DMS53 treated with DMSO at 0.1 percent for 48 hours (cell line): ENCODE measurements around the gene VPS18.
"Not testable (repeated sequence)": the region's sequence is repeated elsewhere in the genome, so short reads cannot be mapped to it uniquely, and the experiment has no call there.

Experiments used
- DNase-seq: peaks from one replicate; lab custom pipeline; 2025; ENCODE audit not compliant: unreplicated experiment; lab: John Stamatoyannopoulos, UW

VPS18 gene

GRCh38 chr15:40893733-40894680 lies at the start of gene VPS18:
Gene VPS18 (plus strand): TSS chr15:40894450. CDS start chr15:40894769, 319 bp downstream.
- DNase-seq = peak; percentile 86

- no peak for DNase-seq
These were observed 49.6 kb upstream of the VPS18 start for GRCh38 chr15:40844696-40845030.

GRCh38 chr15:40845036-40845435 lies 49.2 kb upstream of the VPS18 start:
- DNase-seq = no peak

GRCh38 chr15:40845511-40846284 lies 48.6 kb upstream of the VPS18 start:
- DNase-seq = peak; percentile 88

GRCh38 chr15:40846841-40847222 lies 47.4 kb upstream of the VPS18 start:
- DNase-seq = no peak

- no peak for DNase-seq
These were observed 46.9 kb upstream of the VPS18 start for GRCh38 chr15:40847223-40847961.

GRCh38 chr15:40850576-40851112 lies 43.6 kb upstream of the VPS18 start:
- DNase-seq = no peak

GRCh38 chr15:40852529-40852928 lies 41.7 kb upstream of the VPS18 start:
- DNase-seq = no peak

GRCh38 chr15:40853241-40853890 lies 40.9 kb upstream of the VPS18 start:
- DNase-seq = no peak

GRCh38 chr15:40854161-40854560 lies 40.1 kb upstream of the VPS18 start:
- no peak for DNase-seq

- DNase-seq = no peak
These were observed 38.5 kb upstream of the VPS18 start for GRCh38 chr15:40855706-40856234.

- DNase-seq = no peak
These were observed 37.5 kb upstream of the VPS18 start for GRCh38 chr15:40856746-40857145.

- peak; percentile 66 for DNase-seq
These were observed 36.5 kb upstream of the VPS18 start for GRCh38 chr15:40857601-40858341.

GRCh38 chr15:40858706-40859105 lies 35.5 kb upstream of the VPS18 start:
- no peak for DNase-seq

GRCh38 chr15:40859206-40859851 lies 34.9 kb upstream of the VPS18 start:
- DNase-seq = no peak

GRCh38 chr15:40861147-40861546 lies 33.1 kb upstream of the VPS18 start:
- not testable (repeated sequence) for DNase-seq

GRCh38 chr15:40863660-40864270 lies 30.5 kb upstream of the VPS18 start:
- DNase-seq = no peak

GRCh38 chr15:40867199-40867598 lies 27.1 kb upstream of the VPS18 start:
- DNase-seq = no peak

- DNase-seq = no peak
These were observed 24.6 kb upstream of the VPS18 start for GRCh38 chr15:40869686-40870085.
